ENCODE results near the gene RAPGEF4.

DNA sequence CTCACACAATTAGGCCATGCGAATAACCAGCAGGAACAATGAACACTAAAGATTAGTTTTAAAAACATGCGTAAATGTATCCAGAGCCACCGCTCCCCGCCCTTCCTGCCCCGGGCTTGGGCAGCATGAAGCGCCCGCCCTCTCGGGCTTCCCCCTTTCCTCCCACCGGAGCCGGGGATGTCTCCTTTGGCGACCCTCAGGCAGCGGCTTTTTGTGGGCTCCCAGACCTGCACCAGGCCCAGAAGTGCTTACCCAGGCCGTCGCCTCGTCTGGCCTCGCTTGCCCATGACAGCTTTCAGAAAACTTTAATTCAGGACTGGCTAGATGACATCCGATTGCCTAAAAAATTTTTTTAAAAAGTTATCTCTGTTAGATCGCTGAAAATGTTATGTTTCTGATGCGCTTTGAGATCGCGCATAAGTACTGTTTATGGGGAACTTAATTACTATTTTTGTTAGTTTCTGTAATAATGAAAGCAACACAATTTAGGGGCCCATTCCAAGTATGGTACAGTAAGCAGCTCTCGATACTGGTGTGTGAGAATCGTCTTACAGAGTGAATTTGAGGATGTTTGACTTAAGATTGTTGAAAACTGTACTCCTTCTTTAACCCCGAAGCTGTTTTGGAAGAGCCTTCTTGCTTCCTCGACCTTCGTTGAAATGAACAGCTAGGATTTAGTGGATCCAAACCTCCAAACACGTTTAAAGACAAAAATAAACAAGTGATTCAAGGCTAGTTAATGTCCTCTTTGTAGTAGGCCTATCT is 341.1 kb downstream of the RAPGEF4 start:
- TF ChIP-seq, protein P1, sequence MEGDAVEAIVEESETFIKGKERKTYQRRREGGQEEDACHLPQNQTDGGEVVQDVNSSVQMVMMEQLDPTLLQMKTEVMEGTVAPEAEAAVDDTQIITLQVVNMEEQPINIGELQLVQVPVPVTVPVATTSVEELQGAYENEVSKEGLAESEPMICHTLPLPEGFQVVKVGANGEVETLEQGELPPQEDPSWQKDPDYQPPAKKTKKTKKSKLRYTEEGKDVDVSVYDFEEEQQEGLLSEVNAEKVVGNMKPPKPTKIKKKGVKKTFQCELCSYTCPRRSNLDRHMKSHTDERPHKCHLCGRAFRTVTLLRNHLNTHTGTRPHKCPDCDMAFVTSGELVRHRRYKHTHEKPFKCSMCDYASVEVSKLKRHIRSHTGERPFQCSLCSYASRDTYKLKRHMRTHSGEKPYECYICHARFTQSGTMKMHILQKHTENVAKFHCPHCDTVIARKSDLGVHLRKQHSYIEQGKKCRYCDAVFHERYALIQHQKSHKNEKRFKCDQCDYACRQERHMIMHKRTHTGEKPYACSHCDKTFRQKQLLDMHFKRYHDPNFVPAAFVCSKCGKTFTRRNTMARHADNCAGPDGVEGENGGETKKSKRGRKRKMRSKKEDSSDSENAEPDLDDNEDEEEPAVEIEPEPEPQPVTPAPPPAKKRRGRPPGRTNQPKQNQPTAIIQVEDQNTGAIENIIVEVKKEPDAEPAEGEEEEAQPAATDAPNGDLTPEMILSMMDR (conservative IDR thresholded peaks at IDR 0.05; ENCODE audit: low read length): no peak
- TF ChIP-seq EZH2phosphoT487 (IDR thresholded peaks at IDR 0.05; ENCODE audit: borderline replicate concordance): no peak
